Epidermal melanocyte (primary cell): Measurements from ENCODE around the gene PDXK.
"Not testable (repeated sequence)": the region's sequence is repeated elsewhere in the genome, so short reads cannot be mapped to it uniquely, and the experiment has no call there.

ENCODE experiments used
- DNase-seq: peaks from one replicate; pipeline ENCODE4 v3.0.0; 2011; ENCODE audit warnings: low spot score; ENCODE audit not compliant: insufficient read length

The PDXK gene

GRCh38 chr21:43718872-43719747 lies at the start of gene PDXK:
PDXK (plus strand) TSS chr21:43719129; CDS start chr21:43719295, 166 bp downstream.
- DNase-seq: peak; percentile 20

GRCh38 chr21:43669828-43670605 lies 48.9 kb upstream of the PDXK start:
- no peak for DNase-seq

DNA sequence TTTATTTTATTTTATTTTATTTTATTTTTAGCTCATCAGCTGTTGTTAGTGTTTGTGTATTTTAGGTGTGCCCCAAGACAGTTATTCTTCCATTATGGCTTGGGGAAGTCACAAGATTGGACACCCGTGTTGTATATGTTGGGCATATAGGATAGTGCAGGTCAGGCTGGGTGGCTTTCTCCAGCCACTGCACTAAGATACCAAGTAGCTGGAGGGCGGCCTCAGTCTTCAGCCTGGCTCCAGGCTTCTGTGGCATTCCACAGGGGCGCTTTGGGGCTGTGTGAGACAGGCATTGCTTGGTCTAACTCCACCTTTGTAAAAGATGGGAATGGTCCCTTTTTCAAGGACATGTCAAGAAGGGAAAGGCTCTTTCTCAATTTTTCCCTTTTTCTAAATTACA lies 43.1 kb upstream of the PDXK start:
- no peak for DNase-seq

DNA sequence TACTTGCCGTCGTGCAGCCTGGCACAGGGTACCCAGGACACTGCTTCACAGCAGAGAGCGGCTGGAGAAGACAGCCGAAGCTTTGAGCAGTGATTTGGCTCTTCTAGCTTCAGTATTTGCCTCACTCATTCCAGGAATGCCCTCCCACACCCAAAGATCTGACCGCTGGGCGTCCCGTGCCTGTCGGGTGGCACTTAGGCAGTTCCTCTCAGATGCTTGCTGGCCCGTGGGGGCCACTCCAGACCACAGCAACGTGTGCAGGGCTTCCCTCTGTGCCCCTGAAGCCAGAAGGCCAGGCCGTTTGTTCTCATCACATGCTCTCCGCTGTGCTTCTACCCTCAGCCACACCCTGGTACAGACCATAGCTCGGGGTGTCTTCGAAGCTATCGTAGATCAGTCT lies 42.5 kb upstream of the PDXK start:
- no peak for DNase-seq

DNA sequence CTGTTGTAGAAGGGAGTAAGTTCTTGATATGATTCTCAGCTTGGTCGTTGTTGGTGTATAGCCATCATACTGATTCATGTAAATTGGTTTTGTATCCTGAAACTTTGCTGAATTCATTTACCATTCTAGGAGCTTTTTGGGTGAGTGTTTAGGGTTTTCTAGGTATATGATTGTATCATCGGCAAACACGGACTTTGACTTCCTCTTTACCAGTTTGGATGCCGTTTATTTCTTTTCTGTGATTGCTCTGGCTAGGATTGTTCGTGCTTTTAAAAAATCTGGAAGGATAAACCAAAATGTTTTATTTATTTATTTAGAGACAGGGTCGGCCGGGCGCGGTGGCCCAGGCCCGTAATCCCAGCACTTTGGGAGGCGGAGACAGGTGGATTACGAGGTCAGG lies 39.0 kb upstream of the PDXK start:
- DNase-seq: no peak

- DNase-seq: not testable (repeated sequence)
Measured at GRCh38 chr21:43680421-43680820, 38.5 kb upstream of the PDXK start.

DNA sequence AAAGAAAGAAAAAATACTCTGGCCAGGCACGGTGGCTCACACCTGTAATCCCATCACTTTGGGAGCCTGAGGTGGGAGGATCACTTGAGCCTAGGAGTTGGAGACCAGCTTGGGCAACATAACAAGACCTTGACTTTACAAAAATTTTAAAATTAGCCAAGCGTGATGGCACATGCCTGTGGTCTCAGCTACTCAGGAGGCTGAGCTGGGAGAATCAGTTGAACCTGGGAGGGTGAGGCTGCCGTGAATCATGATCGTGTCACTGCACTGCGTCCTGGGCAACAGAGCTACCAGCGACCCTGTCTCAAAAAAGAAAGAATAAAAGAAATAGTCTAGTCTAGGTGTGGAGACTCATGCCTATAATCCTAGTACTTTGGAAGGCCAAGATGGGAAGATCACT lies 37.3 kb upstream of the PDXK start:
- DNase-seq: no peak

DNA sequence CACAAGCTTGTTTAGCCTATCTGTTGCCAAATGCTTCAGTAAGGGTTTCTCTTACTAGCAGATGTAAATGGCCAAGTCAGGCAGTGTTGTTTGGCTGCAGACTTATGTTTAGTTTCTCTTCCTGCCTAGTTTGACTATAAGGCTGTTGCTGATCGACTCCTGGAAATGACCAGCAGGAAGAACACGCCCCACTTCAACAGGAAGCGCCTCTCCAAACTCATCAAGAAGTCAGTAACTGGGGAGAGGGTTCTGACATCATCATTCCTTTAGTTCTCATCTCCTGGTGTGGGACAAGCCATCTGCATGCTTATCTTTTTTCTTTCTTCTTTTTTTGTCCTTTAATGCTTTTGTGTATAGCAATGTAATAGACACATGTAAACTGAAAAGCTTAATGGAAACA lies 34.5 kb upstream of the PDXK start:
- DNase-seq: no peak

GRCh38 chr21:43686811-43687565 lies 31.9 kb upstream of the PDXK start:
- DNase-seq: no peak

DNA sequence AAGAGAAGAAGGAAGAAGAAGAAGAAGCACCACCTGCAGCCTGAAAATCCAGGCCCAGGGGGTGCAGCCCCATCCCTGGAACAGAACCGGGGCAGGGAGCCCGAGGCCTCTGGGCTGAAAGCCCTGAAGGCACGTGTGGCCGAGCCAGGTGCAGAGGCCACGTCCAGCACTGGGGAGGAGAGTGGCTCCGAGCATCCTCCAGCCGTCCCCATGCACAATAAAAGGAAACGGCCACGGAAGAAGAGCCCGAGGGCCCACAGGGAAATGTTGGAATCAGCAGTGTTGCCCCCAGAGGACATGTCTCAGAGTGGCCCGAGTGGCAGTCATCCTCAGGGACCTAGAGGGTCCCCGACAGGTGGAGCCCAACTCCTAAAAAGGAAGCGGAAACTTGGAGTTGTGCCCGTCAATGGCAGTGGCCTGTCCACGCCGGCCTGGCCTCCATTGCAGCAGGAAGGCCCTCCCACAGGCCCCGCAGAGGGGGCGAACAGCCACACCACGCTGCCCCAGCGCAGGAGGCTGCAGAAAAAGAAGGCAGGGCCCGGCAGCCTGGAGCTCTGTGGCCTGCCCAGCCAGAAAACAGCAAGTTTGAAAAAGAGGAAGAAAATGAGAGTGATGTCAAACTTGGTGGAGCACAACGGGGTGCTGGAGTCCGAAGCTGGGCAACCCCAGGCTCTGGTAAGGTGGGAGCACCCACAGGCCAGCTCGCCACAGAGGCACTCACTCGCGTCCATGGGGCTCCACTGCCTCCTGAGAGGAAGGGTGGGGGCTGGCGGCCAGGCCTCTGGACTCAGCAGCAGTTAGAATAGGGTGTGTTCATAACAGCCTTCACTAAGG lies 31.1 kb upstream of the PDXK start:
- DNase-seq: no peak

DNA sequence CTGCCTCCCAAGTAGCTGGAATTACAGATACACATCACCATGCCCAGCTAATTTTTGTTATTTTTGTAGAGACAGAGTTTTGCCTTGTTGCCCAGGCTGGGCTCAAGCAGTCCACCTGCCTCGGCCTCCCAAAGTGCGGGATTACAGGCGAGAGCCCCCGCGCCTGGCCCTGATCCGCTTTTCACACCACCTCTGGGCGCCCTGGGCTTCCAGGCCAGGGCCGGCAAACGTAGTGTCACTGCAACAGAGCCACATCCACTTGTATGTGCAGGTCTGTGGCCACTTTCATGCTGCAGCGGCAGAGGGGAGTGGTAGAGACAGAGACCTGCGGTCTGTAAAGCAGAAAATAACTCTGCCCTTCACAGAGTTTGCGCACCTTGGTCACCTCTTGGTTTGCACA lies 30.0 kb upstream of the PDXK start:
- DNase-seq: no peak

GRCh38 chr21:43689556-43690337 lies 29.2 kb upstream of the PDXK start:
- DNase-seq: no peak

DNA sequence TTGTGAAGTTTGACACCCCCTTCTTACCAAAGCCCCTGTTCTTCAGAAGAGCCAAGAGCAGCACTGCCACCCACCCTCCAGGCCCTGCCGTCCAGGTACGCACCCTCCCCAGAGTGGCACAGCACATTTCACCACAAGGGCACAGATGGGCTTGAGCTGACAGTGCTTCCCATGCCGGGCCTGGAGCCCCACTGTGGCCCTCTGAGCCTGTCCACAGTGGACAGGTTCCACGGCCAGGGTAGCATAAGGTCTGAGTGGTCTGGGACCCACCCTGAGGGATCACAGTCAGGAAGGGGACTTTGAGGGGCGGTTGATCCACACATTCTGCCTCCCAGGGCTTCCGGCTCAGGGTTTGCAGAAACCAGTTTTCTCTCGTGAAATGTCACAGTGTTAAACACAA lies 28.6 kb upstream of the PDXK start:
- no peak for DNase-seq

GRCh38 chr21:43691086-43691795 lies 27.7 kb upstream of the PDXK start:
- DNase-seq: no peak

GRCh38 chr21:43691801-43692200 lies 27.1 kb upstream of the PDXK start:
- no peak for DNase-seq

GRCh38 chr21:43692949-43693348 lies 26.0 kb upstream of the PDXK start:
- no peak for DNase-seq

GRCh38 chr21:43693981-43694380 lies 24.9 kb upstream of the PDXK start:
- DNase-seq: no peak

DNA sequence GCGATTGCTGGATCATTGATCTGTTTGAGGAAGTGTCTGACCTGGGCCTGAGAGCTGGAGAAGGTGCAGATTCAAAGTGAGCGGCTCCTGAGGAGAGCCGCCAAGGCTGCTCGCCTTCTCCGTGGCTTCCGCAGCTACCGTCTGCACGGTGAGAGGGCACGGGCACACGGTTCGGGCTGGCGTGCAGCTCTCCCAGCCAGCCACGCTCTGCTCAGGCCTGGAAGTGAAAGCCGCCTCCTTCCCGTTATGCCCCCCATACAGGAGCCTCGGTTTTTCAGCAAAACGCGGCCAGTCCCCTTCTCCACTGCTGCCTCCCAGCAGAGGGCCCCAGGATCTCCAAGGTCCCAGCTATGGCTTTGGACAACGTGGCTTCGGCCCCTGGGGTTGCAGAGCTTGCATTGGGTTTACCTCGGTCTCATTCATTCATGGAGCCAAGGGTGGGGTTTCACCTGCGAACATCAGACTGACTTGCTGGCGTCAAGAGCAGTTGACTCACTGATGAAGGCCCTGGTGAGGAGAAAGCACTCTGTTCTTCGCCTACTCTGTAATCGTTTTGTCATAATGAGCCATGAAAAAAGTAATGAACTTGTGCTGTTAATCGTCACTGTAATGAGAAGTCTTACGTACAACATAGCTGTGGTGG lies 24.4 kb upstream of the PDXK start:
- DNase-seq: no peak

DNA sequence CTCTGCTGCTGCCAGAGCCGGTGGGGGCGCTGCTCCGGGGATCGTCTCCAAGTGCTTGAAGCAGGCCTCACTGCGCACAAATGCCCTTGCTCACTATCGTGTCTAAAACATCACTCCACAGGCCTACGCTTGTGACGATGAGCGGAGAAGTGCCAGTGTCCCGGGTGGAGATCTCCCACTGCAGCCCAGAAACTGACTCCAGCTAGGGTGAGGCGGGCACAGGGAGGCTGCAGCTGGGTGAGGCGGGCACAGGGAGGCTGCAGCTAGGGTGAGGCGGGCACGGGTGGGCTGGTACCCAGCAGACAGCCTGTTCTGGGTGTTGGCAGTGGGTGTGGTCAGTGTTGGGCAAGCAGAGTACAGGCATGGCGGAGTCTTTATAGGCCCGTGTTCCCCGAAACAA lies 22.7 kb upstream of the PDXK start:
- no peak for DNase-seq
